Measurements from ENCODE around the gene CENPP. TPM values are rescaled to one million over a fixed set of nuclear protein-coding genes. Genes with fewer than 3 reads are reported as not detected.

CENPP gene
- total RNA-seq, 4 donors from 2014 or later: 2.9 to 8.3 (median 4.9) TPM

- Histone ChIP-seq H3K27me3 (no peaks in the 10 kb centered on the region), H3K9me3 (no peaks in the 10 kb centered on the region), H3K4me1 (peaks cover 0 to 14% (median 3%) of the 10 kb centered on the region in 3 donors), H3K36me3 (no peaks in the 10 kb centered on the region), H3K4me3 (no peak overlapping the region), H3K27ac (no peak overlapping the region)
- TF ChIP-seq POLR2A (IDR thresholded peaks at IDR 0.05): no peak
- ATAC-seq: no peak
- 59 to 89% methylated on average over 2 of the region's 2 CpGs for WGBS, 2 donors (ENCODE audit: low coverage in 1 of 2)
Observed at GRCh38 chr9:92538541-92538940, 212.8 kb downstream of the CENPP start.

DNA sequence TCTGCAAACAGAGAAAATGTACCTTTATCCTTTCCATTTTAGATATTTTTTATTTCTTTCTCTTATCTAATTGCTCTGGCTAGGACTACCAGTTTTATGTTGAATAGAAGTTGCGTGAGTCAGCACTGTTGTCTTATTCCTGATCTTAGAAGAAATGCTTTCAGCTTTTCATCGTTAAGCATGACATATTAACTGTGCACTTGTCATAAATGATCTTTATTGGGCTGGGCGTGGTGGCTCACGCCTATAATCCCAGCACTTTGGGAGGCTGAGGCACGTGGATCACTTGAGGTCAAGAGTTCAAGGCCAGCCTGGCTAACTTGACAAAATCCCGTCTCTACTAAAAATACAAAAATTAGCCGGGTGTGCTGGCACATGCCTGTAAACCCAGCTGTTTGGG lies 218.2 kb downstream of the CENPP start:
- no peaks in the 10 kb centered on the region for H3K27me3 ChIP-seq
- 69 to 80% methylated on average over 4 to 7 of the region's 7 CpGs for WGBS, 2 donors (ENCODE audit: low coverage in 1 of 2)
- H3K36me3 ChIP-seq: no peaks in the 10 kb centered on the region
- no peaks in the 10 kb centered on the region for H3K4me1 ChIP-seq
- no peak overlapping the region for H3K4me3 ChIP-seq
- no peak overlapping the region for H3K27ac ChIP-seq
- ATAC-seq: no peak
- no peaks in the 10 kb centered on the region for H3K9me3 ChIP-seq
- TF ChIP-seq, protein P1, sequence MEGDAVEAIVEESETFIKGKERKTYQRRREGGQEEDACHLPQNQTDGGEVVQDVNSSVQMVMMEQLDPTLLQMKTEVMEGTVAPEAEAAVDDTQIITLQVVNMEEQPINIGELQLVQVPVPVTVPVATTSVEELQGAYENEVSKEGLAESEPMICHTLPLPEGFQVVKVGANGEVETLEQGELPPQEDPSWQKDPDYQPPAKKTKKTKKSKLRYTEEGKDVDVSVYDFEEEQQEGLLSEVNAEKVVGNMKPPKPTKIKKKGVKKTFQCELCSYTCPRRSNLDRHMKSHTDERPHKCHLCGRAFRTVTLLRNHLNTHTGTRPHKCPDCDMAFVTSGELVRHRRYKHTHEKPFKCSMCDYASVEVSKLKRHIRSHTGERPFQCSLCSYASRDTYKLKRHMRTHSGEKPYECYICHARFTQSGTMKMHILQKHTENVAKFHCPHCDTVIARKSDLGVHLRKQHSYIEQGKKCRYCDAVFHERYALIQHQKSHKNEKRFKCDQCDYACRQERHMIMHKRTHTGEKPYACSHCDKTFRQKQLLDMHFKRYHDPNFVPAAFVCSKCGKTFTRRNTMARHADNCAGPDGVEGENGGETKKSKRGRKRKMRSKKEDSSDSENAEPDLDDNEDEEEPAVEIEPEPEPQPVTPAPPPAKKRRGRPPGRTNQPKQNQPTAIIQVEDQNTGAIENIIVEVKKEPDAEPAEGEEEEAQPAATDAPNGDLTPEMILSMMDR (IDR thresholded peaks at IDR 0.05): no peak
- TF ChIP-seq EP300 (IDR thresholded peaks at IDR 0.05) (no peak), POLR2A (IDR thresholded peaks at IDR 0.05) (no peak), POLR2AphosphoS5 (IDR thresholded peaks at IDR 0.05) (no peak)

- Histone ChIP-seq H3K27me3 (no peaks in the 10 kb centered on the region), H3K9me3 (no peaks in the 10 kb centered on the region), H3K36me3 (no peaks in the 10 kb centered on the region), H3K4me1 (no peaks in the 10 kb centered on the region), H3K4me3 (no peak overlapping the region), H3K27ac (no peak overlapping the region)
- WGBS, 2 donors (ENCODE audit: low coverage in 1 of 2): 100% methylated on average over 1 of the region's 33 CpGs; no CpG with 5 or more reads in 1 of the 2 donors
- no peak for ATAC-seq
- TF ChIP-seq POLR2AphosphoS5 (IDR thresholded peaks at IDR 0.05): no peak
- TF ChIP-seq EP300 (IDR thresholded peaks at IDR 0.05): no peak
- TF ChIP-seq, protein P1 (IDR thresholded peaks at IDR 0.05): no peak
- TF ChIP-seq POLR2A (IDR thresholded peaks at IDR 0.05): no peak
Observed at GRCh38 chr9:92545002-92545510, 219.3 kb downstream of the CENPP start.

DNA sequence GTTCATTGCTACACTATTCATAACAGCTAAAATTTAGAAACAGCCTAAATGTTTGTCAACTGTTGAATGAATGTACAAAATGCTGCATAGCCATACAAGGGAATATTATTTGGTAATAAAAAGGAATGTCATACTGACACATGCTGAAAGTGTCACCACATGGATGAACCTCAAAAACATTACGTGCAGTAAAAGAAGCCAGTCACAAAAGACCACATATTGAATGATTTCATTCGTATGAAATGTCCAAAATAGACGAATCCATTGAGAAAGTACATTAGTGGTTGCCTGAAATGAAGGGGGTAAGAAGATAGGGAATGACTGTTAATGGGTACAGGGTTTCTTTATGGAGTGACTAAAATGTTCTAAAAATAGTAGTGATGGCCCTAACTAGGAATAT lies 221.6 kb downstream of the CENPP start:
- 65 to 74% methylated on average over 3 of the region's 3 CpGs for WGBS, 2 donors (ENCODE audit: low coverage in 1 of 2)
- no peak for ATAC-seq
- Histone ChIP-seq H3K4me1 (no peaks in the 10 kb centered on the region), H3K36me3 (no peaks in the 10 kb centered on the region), H3K9me3 (no peaks in the 10 kb centered on the region), H3K27ac (no peak overlapping the region), H3K4me3 (no peak overlapping the region), H3K27me3 (no peaks in the 10 kb centered on the region)
- TF ChIP-seq POLR2A (IDR thresholded peaks at IDR 0.05) (no peak), EP300 (IDR thresholded peaks at IDR 0.05) (no peak), POLR2AphosphoS5 (IDR thresholded peaks at IDR 0.05) (no peak)
- TF ChIP-seq, protein P1 (IDR thresholded peaks at IDR 0.05): no peak

- TF ChIP-seq POLR2AphosphoS5 (IDR thresholded peaks at IDR 0.05) (no peak), POLR2A (IDR thresholded peaks at IDR 0.05) (no peak), EP300 (IDR thresholded peaks at IDR 0.05) (no peak)
- TF ChIP-seq, protein P1 (IDR thresholded peaks at IDR 0.05): no peak
- Histone ChIP-seq H3K4me3 (no peak overlapping the region), H3K27ac (no peak overlapping the region), H3K27me3 (no peaks in the 10 kb centered on the region), H3K9me3 (no peaks in the 10 kb centered on the region), H3K4me1 (no peaks in the 10 kb centered on the region), H3K36me3 (no peaks in the 10 kb centered on the region)
- no peak for ATAC-seq
- WGBS, 2 donors (ENCODE audit: low coverage in 1 of 2): 86 to 100% methylated on average over 2 of the region's 2 CpGs
Observed at GRCh38 chr9:92550765-92551164, 225.0 kb downstream of the CENPP start.

Measured in gastroesophageal sphincter (tissue), 4 donors.